Measurements from ENCODE around the gene ZNG1A.

DNA sequence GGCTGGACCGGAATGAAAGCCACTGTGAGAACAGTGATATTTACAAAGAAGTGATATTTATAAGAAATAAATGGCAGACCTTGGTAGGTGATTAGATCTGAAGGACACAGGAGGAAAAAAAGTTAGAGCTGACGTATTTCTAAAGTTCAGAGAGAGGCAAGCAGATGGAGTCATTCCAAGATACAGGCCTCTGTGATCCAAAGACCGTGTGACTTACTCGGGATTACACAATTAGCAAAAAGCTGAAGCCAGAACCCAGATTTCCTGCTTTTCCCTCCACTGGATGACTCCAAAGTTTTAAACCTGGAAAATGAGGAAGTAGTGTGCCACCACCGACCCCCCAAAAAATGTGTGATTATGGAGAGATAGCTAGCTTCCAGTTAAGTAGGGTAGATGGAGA lies 32.7 kb upstream of the ZNG1A start:
- TF ChIP-seq, protein P1, sequence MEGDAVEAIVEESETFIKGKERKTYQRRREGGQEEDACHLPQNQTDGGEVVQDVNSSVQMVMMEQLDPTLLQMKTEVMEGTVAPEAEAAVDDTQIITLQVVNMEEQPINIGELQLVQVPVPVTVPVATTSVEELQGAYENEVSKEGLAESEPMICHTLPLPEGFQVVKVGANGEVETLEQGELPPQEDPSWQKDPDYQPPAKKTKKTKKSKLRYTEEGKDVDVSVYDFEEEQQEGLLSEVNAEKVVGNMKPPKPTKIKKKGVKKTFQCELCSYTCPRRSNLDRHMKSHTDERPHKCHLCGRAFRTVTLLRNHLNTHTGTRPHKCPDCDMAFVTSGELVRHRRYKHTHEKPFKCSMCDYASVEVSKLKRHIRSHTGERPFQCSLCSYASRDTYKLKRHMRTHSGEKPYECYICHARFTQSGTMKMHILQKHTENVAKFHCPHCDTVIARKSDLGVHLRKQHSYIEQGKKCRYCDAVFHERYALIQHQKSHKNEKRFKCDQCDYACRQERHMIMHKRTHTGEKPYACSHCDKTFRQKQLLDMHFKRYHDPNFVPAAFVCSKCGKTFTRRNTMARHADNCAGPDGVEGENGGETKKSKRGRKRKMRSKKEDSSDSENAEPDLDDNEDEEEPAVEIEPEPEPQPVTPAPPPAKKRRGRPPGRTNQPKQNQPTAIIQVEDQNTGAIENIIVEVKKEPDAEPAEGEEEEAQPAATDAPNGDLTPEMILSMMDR (conservative IDR thresholded peaks at IDR 0.05 in 1 of 2, IDR thresholded peaks at IDR 0.05 in 1 of 2; ENCODE audit: low read depth in 1 of 2, low read length in 2 of 2) = no peak
- TF ChIP-seq EZH2 (IDR thresholded peaks at IDR 0.05; ENCODE audit: low read length, missing control alignments) = no peak

All from fibroblast of lung (primary cell).